Ramos (cell line): ENCODE results near the gene CAT.

Experiments
- in situ Hi-C: fragments of 300-500 bp; cut with MboI; formaldehyde crosslinking; loops from one replicate; pipeline ENCODE4 v1.14.3; 2022; ENCODE audit warnings: low sequenced_read_pairs; ENCODE audit not compliant: unreplicated experiment

The CAT gene

GRCh38 chr11:34438529-34439507 lies at the start of gene CAT:
TSS of gene CAT (plus strand) at chr11:34438934. CDS start at chr11:34439014, 80 bp downstream.
- in situ Hi-C loops: no loop called here

DNA sequence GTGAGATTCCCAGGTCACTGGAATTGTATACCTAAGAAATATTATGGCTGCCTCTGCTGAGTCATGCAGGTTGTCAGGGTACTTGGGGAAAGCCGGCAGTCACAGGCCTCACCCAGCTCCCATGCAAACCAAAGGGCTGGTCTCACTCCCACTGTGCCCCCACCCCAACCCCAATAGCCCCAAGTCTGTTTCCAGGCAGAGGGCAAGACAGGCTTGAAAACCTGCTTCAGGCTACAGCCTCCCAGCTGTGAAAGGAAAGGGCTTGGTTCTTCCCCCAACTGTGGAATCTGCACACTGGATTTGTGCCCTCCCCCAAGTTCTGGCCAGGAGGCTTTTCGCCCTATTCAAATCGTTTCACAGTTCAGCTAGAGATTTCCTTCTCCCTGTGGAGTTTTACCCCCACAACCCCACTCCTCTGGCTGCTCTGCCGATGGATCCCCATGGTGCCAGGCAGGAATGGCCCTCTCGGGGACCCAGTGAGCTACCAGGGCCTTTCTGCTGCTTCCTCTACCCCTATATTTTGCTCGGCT lies 43.9 kb upstream of the CAT start:
- in situ Hi-C loops: no loop called here

DNA sequence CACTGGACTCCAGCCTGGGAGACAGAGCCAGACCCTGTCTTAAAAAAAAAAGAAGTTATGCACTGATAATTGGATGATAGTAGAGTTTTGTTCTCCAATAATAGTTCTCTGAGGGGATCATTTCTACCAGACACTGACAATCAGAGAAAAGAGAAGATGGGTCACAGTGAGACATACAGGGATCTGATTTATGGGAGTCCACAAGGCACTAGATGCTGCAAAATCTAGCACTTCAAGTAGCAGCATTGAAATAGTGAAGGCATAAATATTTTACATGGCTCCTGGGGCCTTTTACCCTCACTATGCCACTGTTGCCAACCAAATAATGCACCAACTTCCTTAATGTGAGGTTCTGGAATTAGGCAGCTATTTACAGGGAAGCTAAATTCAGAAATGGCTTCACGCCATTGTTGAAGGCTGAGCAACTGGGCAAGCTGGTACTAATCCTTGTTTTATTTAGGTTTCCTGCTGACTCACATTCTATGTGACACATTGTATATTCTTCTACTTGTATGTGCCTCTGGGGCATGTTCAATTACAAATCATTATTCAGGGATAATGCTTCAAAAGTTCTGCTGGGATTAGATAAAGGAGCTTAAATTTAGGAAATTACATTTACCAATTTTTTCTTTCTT lies 42.7 kb upstream of the CAT start:
- in situ Hi-C loops: no loop called here

- in situ Hi-C loops: no loop called here
These were observed 41.6 kb upstream of the CAT start for GRCh38 chr11:34397120-34397519.

DNA sequence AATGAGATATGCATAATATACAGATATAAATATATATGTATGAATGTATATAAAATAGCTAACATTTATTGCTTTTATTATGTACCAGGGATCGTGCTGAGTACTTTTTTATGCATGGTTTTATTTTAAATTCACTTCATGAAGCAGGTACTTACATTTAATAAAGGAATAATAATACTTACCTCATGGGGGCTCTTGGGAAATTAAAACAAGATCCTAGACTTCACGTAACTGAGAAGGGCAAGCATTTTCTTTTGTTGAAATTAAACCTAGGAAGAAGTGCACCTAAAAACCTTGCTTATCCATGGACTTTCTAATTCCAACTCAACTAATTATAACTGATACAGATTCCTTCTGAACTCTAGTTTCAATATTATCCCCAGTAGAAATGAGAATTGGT lies 40.9 kb upstream of the CAT start:
- in situ Hi-C loops: no loop called here

- in situ Hi-C loops: no loop called here
These were observed 35.3 kb upstream of the CAT start for GRCh38 chr11:34403431-34403830.

DNA sequence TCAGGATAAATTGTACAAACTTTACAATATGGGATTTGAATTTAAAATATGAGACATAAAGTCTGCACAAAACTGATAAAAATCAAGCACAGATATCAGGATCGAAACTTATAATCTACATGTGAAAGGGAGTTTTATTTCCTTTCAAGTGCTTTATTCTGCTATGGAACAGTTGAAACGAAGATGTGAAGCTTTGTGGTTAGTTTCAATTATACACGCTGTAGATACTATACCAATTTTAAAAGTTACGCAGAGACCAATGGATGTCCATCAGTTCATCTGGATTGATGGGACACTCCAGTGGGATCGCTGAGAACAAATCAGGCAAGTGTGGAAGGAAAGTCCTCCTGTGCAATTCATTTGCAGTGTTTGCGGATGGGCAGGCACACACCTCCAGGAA lies 34.5 kb upstream of the CAT start:
- in situ Hi-C loops: no loop called here

- in situ Hi-C loops: no loop called here
These were observed 33.5 kb upstream of the CAT start for GRCh38 chr11:34405079-34405858.

- in situ Hi-C loops: no loop called here
These were observed 32.3 kb upstream of the CAT start for GRCh38 chr11:34406413-34406812.

GRCh38 chr11:34407121-34407813 lies 31.5 kb upstream of the CAT start:
- in situ Hi-C loops: no loop called here

GRCh38 chr11:34408580-34409172 lies 30.1 kb upstream of the CAT start:
- in situ Hi-C loops: no loop called here

GRCh38 chr11:34411111-34411510 lies 27.6 kb upstream of the CAT start:
- in situ Hi-C loops: no loop called here

DNA sequence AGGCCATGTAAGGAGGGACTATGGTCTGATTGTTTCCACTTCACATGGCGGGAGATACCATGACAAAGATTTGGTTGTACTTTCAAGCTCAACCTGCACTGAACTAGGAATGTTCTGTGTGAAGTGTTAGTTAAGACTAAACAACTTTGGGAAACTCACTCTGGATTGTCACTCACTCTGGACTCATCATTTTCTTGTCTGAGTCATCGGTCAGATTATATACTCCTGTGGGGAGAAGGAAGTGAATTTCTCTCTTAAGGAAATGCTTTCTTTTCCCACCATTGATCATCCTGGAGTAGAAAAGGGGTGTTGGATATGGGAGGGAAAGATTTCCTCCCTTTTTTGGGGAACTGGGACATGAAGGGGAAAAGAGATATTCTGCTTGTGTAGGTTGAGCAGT lies 26.9 kb upstream of the CAT start:
- in situ Hi-C loops: no loop called here

GRCh38 chr11:34413263-34413662 lies 25.5 kb upstream of the CAT start:
- in situ Hi-C loops: no loop called here

- in situ Hi-C loops: no loop called here
These were observed 23.2 kb upstream of the CAT start for GRCh38 chr11:34415538-34415937.

GRCh38 chr11:34416088-34416487 lies 22.6 kb upstream of the CAT start:
- in situ Hi-C loops: no loop called here

GRCh38 chr11:34416766-34417165 lies 22.0 kb upstream of the CAT start:
- in situ Hi-C loops: no loop called here

DNA sequence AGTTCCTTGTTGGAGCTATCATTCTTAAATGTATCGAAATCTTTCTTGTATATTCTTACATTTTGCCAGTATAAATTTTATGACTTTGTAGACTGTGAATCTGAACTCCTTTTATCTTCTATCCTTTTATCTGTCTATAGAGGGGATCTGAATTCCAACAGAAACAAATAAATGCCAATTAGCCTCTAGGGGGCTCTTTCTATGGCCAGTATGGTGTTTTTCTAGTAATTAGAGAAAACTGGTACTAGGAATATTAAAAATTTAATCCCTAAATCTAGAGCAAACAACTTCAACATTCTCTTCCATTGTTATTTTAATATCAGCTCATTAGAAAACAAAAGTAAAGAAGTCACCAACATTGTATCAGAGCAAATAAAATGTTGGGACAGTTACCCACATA lies 21.5 kb upstream of the CAT start:
- in situ Hi-C loops: no loop called here

DNA sequence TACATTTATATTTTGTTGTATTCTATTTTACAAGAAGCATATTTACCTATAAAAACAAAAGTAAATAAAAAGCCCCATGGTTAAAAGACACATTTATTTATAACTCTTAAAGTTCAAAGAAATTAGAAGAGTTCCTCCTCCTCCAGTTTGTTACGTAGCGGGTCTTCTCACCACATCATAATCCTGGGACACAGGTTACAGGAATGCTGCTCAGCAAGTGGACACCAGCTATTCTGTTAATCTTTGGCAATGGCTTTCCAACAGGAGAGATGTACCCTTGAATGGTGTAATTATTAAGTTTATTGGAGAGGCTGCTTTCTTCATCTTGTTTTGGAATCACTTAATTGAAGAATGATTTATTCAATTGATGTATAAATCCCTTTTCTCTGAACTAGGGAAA lies 19.6 kb upstream of the CAT start:
- in situ Hi-C loops: no loop called here

DNA sequence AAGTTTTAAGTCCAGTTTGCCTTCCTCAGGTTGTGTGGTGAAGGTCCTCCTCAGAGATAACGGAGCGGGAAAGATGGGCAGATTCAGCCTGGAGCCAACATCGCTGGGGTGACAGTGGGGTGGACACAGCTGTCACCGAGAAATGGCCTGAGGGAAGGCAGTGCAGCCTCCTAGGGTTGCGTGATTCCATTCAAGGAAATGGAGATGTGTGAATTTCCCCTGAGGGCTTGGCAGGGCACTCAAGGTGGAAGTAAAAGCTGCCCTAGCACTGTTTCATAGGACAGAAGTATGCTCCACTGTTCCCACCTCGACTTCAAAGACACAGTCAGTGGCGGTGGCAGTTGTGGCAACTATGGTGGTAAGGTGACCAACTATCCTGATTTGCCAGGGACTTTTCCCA lies 15.4 kb upstream of the CAT start:
- in situ Hi-C loops: no loop called here
